Endothelial cell (in vitro differentiated cells): ENCODE data around the gene OR6C2. TPM values are rescaled to one million over a fixed set of nuclear protein-coding genes. Genes with fewer than 3 reads are reported as not detected.
"Not testable (repeated sequence)": the region's sequence is repeated elsewhere in the genome, so short reads cannot be mapped to it uniquely, and the experiment has no call there.

Experiments
- DNase-seq: peaks from one replicate; pipeline ENCODE4 v3.0.0; 2021; ENCODE audit warnings: low spot score
- H3K27ac Mint-ChIP-seq: one replicate; pipeline ENCODE4 v1.8.0; 2021; ENCODE audit warnings: mixed read lengths, inconsistent platforms; ENCODE audit not compliant: unreplicated experiment
- H3K27me3 Mint-ChIP-seq: one replicate; pipeline ENCODE4 v1.8.0; 2021; ENCODE audit warnings: mild to moderate bottlenecking, moderate library complexity, mixed read lengths, inconsistent platforms; ENCODE audit not compliant: unreplicated experiment
- H3K36me3 Mint-ChIP-seq: one replicate; pipeline ENCODE4 v1.8.0; 2021; ENCODE audit warnings: mild to moderate bottlenecking, low read depth, mixed read lengths, inconsistent platforms; ENCODE audit not compliant: unreplicated experiment
- H3K4me1 Mint-ChIP-seq: one replicate; pipeline ENCODE4 v1.8.0; 2021; ENCODE audit warnings: mild to moderate bottlenecking, mixed read lengths, inconsistent platforms; ENCODE audit not compliant: unreplicated experiment
- H3K4me3 Mint-ChIP-seq: one replicate; pipeline ENCODE4 v1.8.0; 2021; ENCODE audit warnings: mild to moderate bottlenecking, mixed read lengths, inconsistent platforms; ENCODE audit not compliant: unreplicated experiment
- H3K9me3 Mint-ChIP-seq: one replicate; pipeline ENCODE4 v1.8.0; 2021; ENCODE audit warnings: mixed read lengths, inconsistent platforms; ENCODE audit not compliant: unreplicated experiment
- CTCF ChIP-seq: fragments of 200-600 bp; sonication (generic); IDR thresholded peaks from one replicate; pipeline ENCODE4 v1.5.0; 2021; ENCODE audit warnings: antibody characterized with exemption; ENCODE audit not compliant: unreplicated experiment
- long read RNA-seq: library from polyadenylated mRNA; unstranded; transcript quantifications from one replicate; pipeline ENCODE4 v2.0.0, GENCODE V29; 2020; ENCODE audit not compliant: unreplicated experiment
- total RNA-seq: library from RNA; stranded (reverse); fragmentation: NEBNext Ultra II Directional; extraction: Animal tissue kit (Norgen Biotek cat#: 25700); gene quantifications from one replicate; pipeline ENCODE4 v1.2.1, GENCODE V29; 2021; ENCODE audit not compliant: unreplicated experiment

Gene OR6C2
- total RNA-seq, result not detected
- long read RNA-seq, result 0 reads

- H3K27me3 Mint-ChIP-seq, result no peaks in the 10 kb centered on the region
- TF ChIP-seq CTCF, result no peak
- no peaks in the 10 kb centered on the region for H3K36me3 Mint-ChIP-seq
- peaks cover 3% of the 10 kb centered on the region for H3K4me1 Mint-ChIP-seq
- H3K4me3 Mint-ChIP-seq, result no peak within 1 kb of the TSS
- no peak within 1 kb of the TSS for H3K27ac Mint-ChIP-seq
- no peaks in the 10 kb centered on the region for H3K9me3 Mint-ChIP-seq
- no peak for DNase-seq
Observed at GRCh38 chr12:55443776-55444175, at the start of gene OR6C2. Gene OR6C2, plus strand, starts transcription at chr12:55444076. Its CDS starts 8,138 bp downstream, at chr12:55452214.

- Mint-ChIP-seq H3K36me3 (no peaks in the 10 kb centered on the region), H3K4me3 (no peak overlapping the region), H3K4me1 (no peaks in the 10 kb centered on the region), H3K9me3 (no peaks in the 10 kb centered on the region), H3K27ac (no peak overlapping the region), H3K27me3 (peaks cover 2% of the 10 kb centered on the region)
- DNase-seq, result no peak
- no peak for TF ChIP-seq CTCF
Observed at GRCh38 chr12:55396326-55396725, 47.5 kb upstream of the OR6C2 start.

- H3K9me3 Mint-ChIP-seq, result no peaks in the 10 kb centered on the region
- no peak for TF ChIP-seq CTCF
- DNase-seq, result no peak
- H3K4me1 Mint-ChIP-seq, result no peaks in the 10 kb centered on the region
- H3K4me3 Mint-ChIP-seq, result no peak within 1 kb of the TSS
- H3K27ac Mint-ChIP-seq, result no peak within 1 kb of the TSS
- H3K27me3 Mint-ChIP-seq, result no peaks in the 10 kb centered on the region
- no peaks in the 10 kb centered on the region for H3K36me3 Mint-ChIP-seq
Observed at GRCh38 chr12:55400229-55400628, 43.6 kb upstream of the OR6C2 start, which contains the start of gene OR6C65. Gene OR6C65, plus strand, starts transcription at chr12:55400529. Its CDS starts 0 bp downstream, at chr12:55400529.

- Mint-ChIP-seq H3K4me3 (no peak overlapping the region), H3K4me1 (no peaks in the 10 kb centered on the region), H3K9me3 (no peaks in the 10 kb centered on the region), H3K27ac (no peak overlapping the region), H3K36me3 (no peaks in the 10 kb centered on the region), H3K27me3 (no peaks in the 10 kb centered on the region)
- no peak for DNase-seq
- TF ChIP-seq CTCF, result no peak
Observed at GRCh38 chr12:55407866-55408265, 36.0 kb upstream of the OR6C2 start.

- not testable (repeated sequence) for H3K27ac Mint-ChIP-seq, H3K36me3 Mint-ChIP-seq, H3K27me3 Mint-ChIP-seq, H3K4me1 Mint-ChIP-seq, DNase-seq, H3K4me3 Mint-ChIP-seq, H3K9me3 Mint-ChIP-seq
Observed at GRCh38 chr12:55409133-55409532, 34.7 kb upstream of the OR6C2 start.

- not testable (repeated sequence) for H3K9me3 Mint-ChIP-seq, H3K27me3 Mint-ChIP-seq, H3K36me3 Mint-ChIP-seq, H3K4me1 Mint-ChIP-seq, H3K4me3 Mint-ChIP-seq, H3K27ac Mint-ChIP-seq, DNase-seq
Observed at GRCh38 chr12:55412138-55412537, 31.7 kb upstream of the OR6C2 start.

GRCh38 chr12:55413498-55414388 lies 30.1 kb upstream of the OR6C2 start:
- not testable (repeated sequence) for DNase-seq, H3K4me3 Mint-ChIP-seq

GRCh38 chr12:55414396-55414823 lies 29.5 kb upstream of the OR6C2 start:
- not testable (repeated sequence) for H3K4me3 Mint-ChIP-seq, DNase-seq, H3K27ac Mint-ChIP-seq, H3K27me3 Mint-ChIP-seq, H3K36me3 Mint-ChIP-seq, H3K4me1 Mint-ChIP-seq, H3K9me3 Mint-ChIP-seq

More at GRCh38 chr12:55413498-55414388, 30.1 kb upstream of the OR6C2 start:
- H3K27ac Mint-ChIP-seq, H3K9me3 Mint-ChIP-seq, H3K4me1 Mint-ChIP-seq, H3K36me3 Mint-ChIP-seq, H3K27me3 Mint-ChIP-seq: not testable (repeated sequence)
